Common myeloid progenitor, CD34-positive (primary cell): Measurements from ENCODE around the gene SYT2.
"Not testable (repeated sequence)": the region's sequence is repeated elsewhere in the genome, so short reads cannot be mapped to it uniquely, and the experiment has no call there.

Source experiments
- CTCF ChIA-PET: fragments of 350-600 bp; sonication (Branson Sonifier 250); formaldehyde crosslinking; loops from one replicate; lab custom pipeline; 2021; ENCODE audit warnings: antibody characterized with exemption; lab: Charles Lee
- POLR2A ChIA-PET: fragments of 350-600 bp; sonication (Branson Sonifier 250); formaldehyde crosslinking; loops from one replicate; lab custom pipeline; 2021; ENCODE audit warnings: antibody characterized with exemption; lab: Charles Lee
- DNase-seq, 3 donors: peaks; one replicate each; pipeline versions ENCODE4 v3.0.0 to v3.0.0-alpha.2; 2013
- H3K27ac ChIP-seq, 2 experiments: 1 replicate in 1 of 2; 2 replicates in 1 of 2; pipeline ENCODE4 v1.7.0; 2013; ENCODE audit warnings: inconsistent platforms in 2 of 2, low read length in 2 of 2, mild to moderate bottlenecking in 2 of 2, low read depth in 1 of 2, moderate library complexity in 1 of 2; ENCODE audit not compliant: severe bottlenecking in 2 of 2, insufficient read depth in 1 of 2, poor library complexity in 1 of 2
- H3K27me3 ChIP-seq, 5 experiments: replicated peaks in 2 of 5; 1 replicate in 3 of 5; 2 replicates in 2 of 5; pipeline versions ENCODE4 v1.6.1 to v1.7.0; 2013; ENCODE audit warnings: low read length in 4 of 5, mild to moderate bottlenecking in 2 of 5, moderate library complexity in 2 of 5, inconsistent platforms in 1 of 5; ENCODE audit not compliant: insufficient read depth in 5 of 5, control insufficient read depth in 4 of 5
- H3K36me3 ChIP-seq, 4 experiments: 1 replicate in 2 of 4; 2 replicates in 2 of 4; pipeline versions ENCODE4 v1.6.1 to v1.7.0; 2013; ENCODE audit warnings: low read length in 3 of 4, control low read depth in 1 of 4, mild to moderate bottlenecking in 1 of 4; ENCODE audit not compliant: control insufficient read depth in 4 of 4, insufficient read depth in 4 of 4
- H3K4me1 ChIP-seq, 4 experiments: 1 replicate in 3 of 4; 2 replicates in 1 of 4; pipeline versions ENCODE4 v1.6.1 to v1.7.1; 2013; ENCODE audit warnings: low read length in 3 of 4, mild to moderate bottlenecking in 3 of 4, control low read depth in 1 of 4, inconsistent platforms in 1 of 4, moderate library complexity in 1 of 4; ENCODE audit not compliant: control insufficient read depth in 4 of 4, insufficient read depth in 4 of 4; ENCODE audit errors: control extremely low read depth in 1 of 4
- H3K4me3 ChIP-seq, 7 experiments: 1 replicate in 4 of 7; 2 replicates in 3 of 7; pipeline versions ENCODE4 v1.5.1 to v1.7.0; 2013; ENCODE audit warnings: mild to moderate bottlenecking in 7 of 7, low read length in 6 of 7, moderate library complexity in 6 of 7, inconsistent platforms in 2 of 7, low read depth in 2 of 7, control low read depth in 1 of 7; ENCODE audit not compliant: insufficient read depth in 4 of 7, control insufficient read depth in 1 of 7; ENCODE audit errors: extremely low read depth in 1 of 7
- H3K9me3 ChIP-seq, 5 experiments: 1 replicate in 4 of 5; 2 replicates in 1 of 5; pipeline versions ENCODE4 v1.6.1 to v1.7.1; 2013; ENCODE audit warnings: low read length in 4 of 5, mild to moderate bottlenecking in 2 of 5, inconsistent platforms in 1 of 5, low read depth in 1 of 5, moderate library complexity in 1 of 5; ENCODE audit not compliant: control insufficient read depth in 4 of 5, insufficient read depth in 2 of 5; ENCODE audit errors: control extremely low read depth in 1 of 5
- WGBS: methylation state at CpG from one replicate; pipeline ENCODE4 v1.1.5; 2013; ENCODE audit not compliant: insufficient coverage; 5-methylcytosine and 5-hydroxymethylcytosine counted together

SYT2 gene

DNA sequence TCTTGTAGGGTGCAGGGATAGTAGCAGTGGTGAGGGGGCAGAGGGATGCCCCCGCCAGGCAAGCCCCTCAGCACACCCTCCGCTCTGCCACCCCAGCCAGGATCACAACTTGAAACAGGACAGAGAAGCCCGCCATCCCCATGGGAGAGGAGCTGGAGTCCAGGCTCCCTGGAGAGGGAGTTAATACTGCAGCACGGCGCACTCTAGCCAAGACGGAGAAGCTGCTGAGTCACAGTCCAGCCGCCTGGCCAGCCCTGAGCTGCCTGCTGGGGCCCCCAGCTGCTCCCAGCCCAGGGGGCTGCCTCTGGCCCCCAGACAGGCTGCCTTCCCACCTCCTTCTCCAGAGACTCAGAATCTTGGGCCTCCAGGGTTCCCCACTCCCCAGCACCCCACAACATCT, 87.2 kb downstream of the SYT2 start:
- Histone ChIP-seq H3K27ac (no peak overlapping the region), H3K36me3 (no peaks in the 10 kb centered on the region), H3K4me1 (peaks cover 0 to 6% (median 2%) of the 10 kb centered on the region in 4 experiments), H3K9me3 (no peaks in the 10 kb centered on the region), H3K4me3 (no peak overlapping the region), H3K27me3 (peaks cover 0 to 34% (median 29%) of the 10 kb centered on the region in 5 experiments)
- ChIA-PET POLR2A (no interaction called here), CTCF (interaction anchor here (1.4 kb wide), 1 partner anchor 51 kb away, joined by 3 read pairs; no protein-coding TSS in a partner anchor)
- WGBS = 71% methylated on average over 6 of the region's 7 CpGs
- peak in 2 of 3 donors; percentile 17 to 34 for DNase-seq

DNA sequence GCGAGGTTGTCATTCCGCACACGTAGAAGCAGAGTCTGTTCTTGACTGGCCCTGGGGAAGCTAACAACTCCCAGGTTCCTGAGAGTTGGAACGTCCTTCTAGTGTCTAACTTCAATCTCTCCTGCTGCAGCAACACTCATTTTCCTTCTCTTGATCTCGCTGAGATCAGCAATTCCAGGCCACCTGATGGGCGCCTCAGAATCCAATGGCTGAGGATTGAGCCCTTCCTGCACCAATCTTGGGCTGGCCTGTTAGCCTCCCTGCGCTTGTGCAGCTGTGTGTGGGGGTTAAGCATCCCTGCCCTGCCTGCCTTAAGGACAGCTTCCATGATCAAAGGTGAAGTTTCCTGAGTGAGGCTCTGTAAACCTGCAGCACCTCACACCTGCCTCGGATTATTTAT, 87.9 kb downstream of the SYT2 start:
- no peak for DNase-seq
- WGBS = 97% methylated on average over 6 of the region's 8 CpGs
- H3K27me3 ChIP-seq = peaks cover 0 to 31% (median 26%) of the 10 kb centered on the region in 5 experiments
- no peak overlapping the region for H3K4me3 ChIP-seq
- H3K27ac ChIP-seq = no peak overlapping the region
- ChIA-PET CTCF (no interaction called here), POLR2A (no interaction called here)
- H3K9me3 ChIP-seq = no peaks in the 10 kb centered on the region
- H3K4me1 ChIP-seq = peaks cover 0 to 6% (median 2%) of the 10 kb centered on the region in 4 experiments
- no peaks in the 10 kb centered on the region for H3K36me3 ChIP-seq

DNA sequence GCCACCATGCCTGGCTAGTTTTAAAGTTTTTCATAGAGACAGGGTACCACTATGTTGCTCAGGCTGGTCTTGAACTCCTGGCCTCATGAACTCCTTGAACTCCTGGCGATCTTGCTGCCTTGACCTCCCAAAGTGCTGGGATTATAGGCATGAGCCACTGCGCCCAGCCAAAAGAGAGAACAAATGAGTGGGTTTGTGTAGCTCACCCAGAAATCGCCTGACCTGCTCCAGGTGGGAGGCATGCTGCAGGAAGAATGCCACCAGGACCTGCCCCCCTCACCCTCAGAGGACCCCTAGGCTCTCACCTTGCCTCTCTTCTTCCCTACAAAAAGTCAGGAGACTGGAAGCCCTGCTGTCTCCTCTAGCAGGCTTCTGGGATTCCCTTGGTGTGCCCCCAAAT, 88.8 kb downstream of the SYT2 start:
- ChIA-PET POLR2A (no interaction called here), CTCF (no interaction called here)
- Histone ChIP-seq H3K27ac (no peak overlapping the region), H3K36me3 (no peaks in the 10 kb centered on the region), H3K9me3 (no peaks in the 10 kb centered on the region), H3K27me3 (peaks cover 0 to 24% (median 19%) of the 10 kb centered on the region in 5 experiments), H3K4me1 (peaks cover 0 to 12% (median 7%) of the 10 kb centered on the region in 4 experiments), H3K4me3 (no peak overlapping the region)
- no peak for DNase-seq
- 100% methylated on average over 2 of the region's 3 CpGs for WGBS

DNA sequence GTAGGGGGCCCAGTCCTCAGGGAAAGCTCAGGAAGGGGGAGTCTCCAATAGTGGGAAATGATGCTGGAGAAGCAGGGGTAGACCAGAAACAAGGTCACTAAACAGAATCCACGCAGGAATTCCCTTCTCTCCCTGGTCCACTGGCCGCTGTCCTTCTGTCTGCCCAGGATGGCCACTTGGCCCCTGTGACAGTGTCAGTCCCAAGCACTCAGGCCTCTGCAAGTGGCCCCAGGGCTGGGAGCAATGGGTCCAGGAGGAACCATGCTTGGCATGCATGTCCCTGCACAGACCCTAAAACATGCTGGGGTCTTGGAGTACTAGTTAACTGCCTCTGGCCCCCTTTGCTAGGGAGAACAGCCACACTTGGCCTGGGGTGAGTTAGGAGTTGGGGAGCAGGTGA, 90.2 kb downstream of the SYT2 start:
- H3K4me3 ChIP-seq, POLR2A ChIA-PET, H3K9me3 ChIP-seq, CTCF ChIA-PET, DNase-seq, H3K27ac ChIP-seq, H3K36me3 ChIP-seq: not testable (repeated sequence)
- H3K4me1 ChIP-seq = peaks cover 0 to 26% (median 19%) of the 10 kb centered on the region in 4 experiments
- WGBS = no CpG with 5 or more reads among the region's 2 CpGs
- peaks cover 0 to 20% (median 12%) of the 10 kb centered on the region in 5 experiments for H3K27me3 ChIP-seq

DNA sequence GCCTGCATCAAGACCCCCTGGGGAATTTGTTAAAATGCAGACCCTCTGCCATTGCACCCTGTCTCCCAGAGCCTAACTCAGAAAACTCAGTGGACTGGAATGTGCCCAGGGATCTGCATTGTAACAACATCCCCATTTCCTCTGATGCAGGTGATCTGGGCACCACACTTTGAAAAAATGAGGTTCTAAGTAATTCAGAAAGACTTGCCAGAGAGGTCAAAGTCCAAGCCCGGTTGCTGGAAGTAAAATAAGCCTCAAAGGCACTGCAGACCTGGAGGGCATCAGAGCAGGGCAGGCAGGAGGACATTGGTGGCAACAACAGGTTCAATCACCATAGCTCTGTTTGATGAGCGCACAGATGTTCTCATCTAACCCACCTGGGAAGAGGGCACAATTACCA, 90.7 kb downstream of the SYT2 start:
- Histone ChIP-seq H3K9me3 (no peaks in the 10 kb centered on the region), H3K4me1 (peaks cover 3 to 29% (median 24%) of the 10 kb centered on the region in 4 experiments), H3K4me3 (no peak overlapping the region), H3K27ac (no peak overlapping the region), H3K36me3 (no peaks in the 10 kb centered on the region), H3K27me3 (peaks cover 0 to 20% (median 12%) of the 10 kb centered on the region in 5 experiments)
- ChIA-PET POLR2A (no interaction called here), CTCF (no interaction called here)
- no peak for DNase-seq
- WGBS = 100% methylated on average over 1 of the region's 2 CpGs

DNA sequence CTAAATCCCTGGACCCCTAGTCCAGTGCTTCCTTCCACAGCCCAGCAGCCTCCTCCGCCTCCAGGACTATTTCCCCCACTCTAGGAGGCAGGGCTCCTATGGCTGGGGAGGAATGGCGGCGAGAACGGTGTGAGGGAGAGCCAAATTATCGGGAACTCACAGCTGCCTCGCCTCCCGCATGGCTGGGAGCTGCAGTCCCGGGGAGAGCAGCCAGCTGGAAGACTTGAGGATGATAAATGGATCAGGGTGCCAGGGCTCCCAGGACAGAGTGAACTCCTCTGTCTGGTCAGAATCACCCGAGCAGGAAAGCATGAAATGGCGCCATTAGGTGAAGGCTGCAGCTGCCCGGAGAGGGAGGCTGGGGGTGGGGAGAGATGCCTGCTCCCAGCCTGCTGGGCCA, 91.2 kb downstream of the SYT2 start:
- H3K4me3 ChIP-seq, POLR2A ChIA-PET, CTCF ChIA-PET, H3K27ac ChIP-seq, DNase-seq, H3K36me3 ChIP-seq, H3K9me3 ChIP-seq: not testable (repeated sequence)
- Histone ChIP-seq H3K27me3 (peaks cover 0 to 22% (median 11%) of the 10 kb centered on the region in 5 experiments), H3K4me1 (peaks cover 3 to 33% (median 25%) of the 10 kb centered on the region in 4 experiments)
- 97% methylated on average over 11 of the region's 11 CpGs for WGBS

DNA sequence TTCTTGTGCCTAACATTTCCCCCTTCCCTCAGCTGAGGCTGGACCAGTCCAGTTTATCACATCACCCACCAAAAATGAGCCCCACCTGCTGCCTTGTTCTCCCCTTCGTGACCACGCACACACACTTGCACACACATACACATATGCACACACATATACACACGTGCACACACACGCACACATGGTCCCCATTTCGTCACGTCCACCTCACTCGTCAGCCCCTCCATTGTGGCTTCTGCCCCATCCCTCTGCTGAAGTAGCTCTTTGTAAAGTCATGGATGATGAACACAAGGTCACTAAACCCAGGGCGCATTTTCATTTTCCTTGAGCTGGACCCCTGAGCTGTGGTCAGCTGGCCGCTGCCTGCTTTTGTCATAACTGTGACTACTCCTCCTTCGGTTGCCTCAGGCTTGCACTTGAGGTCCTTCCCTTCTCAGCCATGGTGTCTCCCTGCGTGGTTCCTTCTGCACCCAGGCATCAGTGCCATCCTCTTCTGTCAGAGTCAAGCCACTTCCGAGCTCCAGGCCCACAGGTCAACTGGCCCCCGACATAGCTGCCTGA, 93.8 kb downstream of the SYT2 start:
- peak in 2 of 3 donors; percentile 65 to 73 for DNase-seq
- Histone ChIP-seq H3K4me3 (peak overlapping the region in 2 of 7 experiments; percentile 52 to 58), H3K27ac (no peak overlapping the region), H3K9me3 (no peaks in the 10 kb centered on the region), H3K4me1 (peaks cover 3 to 32% (median 25%) of the 10 kb centered on the region in 4 experiments), H3K36me3 (no peaks in the 10 kb centered on the region), H3K27me3 (peaks cover 0 to 16% (median 7%) of the 10 kb centered on the region in 5 experiments)
- WGBS = 27% methylated on average over 11 of the region's 13 CpGs
- CTCF ChIA-PET = interaction anchor here (0.8 to 3.4 kb wide), 3 partner anchors 9 to 32 kb away, joined by 3 to 13 read pairs (median 6); no protein-coding TSS in a partner anchor
- POLR2A ChIA-PET = no interaction called here
